ENCODE results near the gene NBEA.

The NBEA gene

DNA sequence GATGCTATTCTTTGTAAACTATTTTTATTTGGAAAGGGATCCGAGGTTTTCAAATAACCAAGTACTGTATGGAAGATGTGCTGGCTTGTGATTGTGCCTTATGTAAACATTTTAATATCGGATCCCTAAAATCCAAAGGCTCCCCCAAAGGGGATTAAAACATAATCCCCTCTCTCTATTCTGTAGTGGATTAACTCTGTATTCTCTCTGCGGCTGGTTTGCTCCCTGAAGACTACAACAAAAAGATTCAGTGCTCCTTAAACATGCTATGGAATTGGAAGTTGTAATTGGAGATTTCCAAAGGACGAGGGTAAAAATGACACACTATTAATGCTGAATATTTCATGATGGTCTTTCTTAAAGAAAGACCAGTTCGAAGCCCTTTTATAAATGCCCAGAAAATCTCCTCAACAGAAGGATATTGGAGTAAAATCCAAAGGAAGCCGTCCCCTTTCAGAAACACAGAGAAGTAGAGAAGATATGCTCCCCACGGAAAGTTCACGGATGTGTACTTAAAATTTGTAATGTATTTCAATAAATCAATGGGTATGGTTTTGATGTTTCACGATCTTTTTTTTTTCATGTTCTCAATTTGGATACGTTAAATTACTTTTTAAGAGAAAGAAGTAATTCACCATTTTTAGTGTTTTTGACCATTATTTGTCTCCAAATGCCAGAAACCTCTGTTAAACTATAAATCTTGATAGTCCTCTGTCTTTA is 527.9 kb downstream of the NBEA start:
- Histone ChIP-seq H3K9ac (no peak overlapping the region), H3K4me1 (no peaks in the 10 kb centered on the region), H3K27me3 (no peaks in the 10 kb centered on the region), H3K27ac (no peak overlapping the region), H3K9me3 (replicated peaks in 1 of 11) (peaks cover 12 to 29% (median 20%) of the 10 kb centered on the region in 11 experiments), H3K4me2 (no peak overlapping the region), H3K4me3 (no peak overlapping the region), H4K20me1 (no peaks in the 10 kb centered on the region; a peak in 1 of 22 replicates), H3K36me3 (peaks cover 0 to 5% (median 0%) of the 10 kb centered on the region in 11 experiments; a peak in 2 of 22 replicates)
- TF ChIP-seq Cebpa-rat (IDR thresholded peaks at IDR 0.05), result no peak

DNA sequence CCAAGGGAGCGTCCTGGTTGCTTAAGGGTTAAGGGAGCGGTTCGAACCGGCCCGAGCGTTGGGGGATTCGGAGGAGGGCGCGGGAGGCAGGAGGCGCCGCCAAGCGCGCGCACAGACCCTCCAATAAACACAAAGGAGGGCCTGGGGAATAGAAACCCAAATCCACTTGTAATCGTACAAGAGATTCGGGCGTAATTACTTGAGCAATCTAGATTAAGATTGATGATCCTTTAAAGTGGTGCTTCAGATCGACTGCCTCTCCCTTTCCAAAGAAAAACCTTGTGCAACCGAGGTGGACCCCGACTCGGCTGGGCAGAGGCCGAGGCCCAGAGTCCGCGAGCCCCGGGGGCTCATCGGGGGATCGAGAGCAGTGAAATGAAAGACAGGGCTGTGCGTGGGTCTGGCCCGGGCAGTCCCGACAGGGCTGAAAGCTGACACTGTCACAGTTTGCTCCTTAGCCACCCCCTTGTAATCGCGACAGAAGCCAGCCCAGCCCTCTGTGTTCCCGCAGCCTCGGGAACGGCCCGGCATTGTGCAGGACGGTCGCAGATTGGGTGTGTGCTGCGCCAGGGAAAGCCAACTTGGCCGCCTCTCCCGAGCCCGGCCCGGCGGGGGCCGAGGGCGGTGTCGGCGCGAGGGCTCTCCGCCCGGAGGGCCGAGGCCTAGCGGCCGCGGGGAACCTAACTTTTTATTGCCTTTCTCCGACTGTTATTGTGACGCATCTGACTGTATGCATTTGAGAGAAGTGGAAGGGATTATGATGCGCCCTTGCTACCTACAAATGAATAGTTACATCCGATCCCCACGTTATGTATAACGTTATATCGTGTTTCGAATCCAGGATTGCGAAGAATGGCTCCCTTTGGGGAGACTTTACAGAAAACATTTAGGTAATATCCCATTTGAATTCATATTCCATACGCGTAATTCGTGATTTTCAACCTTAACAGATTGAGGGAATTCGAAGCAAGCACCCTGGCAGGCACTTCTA is 528.9 kb downstream of the NBEA start:
- no peak overlapping the region for H3K4me3 ChIP-seq
- TF ChIP-seq Cebpa-rat (IDR thresholded peaks at IDR 0.05), result no peak

DNA sequence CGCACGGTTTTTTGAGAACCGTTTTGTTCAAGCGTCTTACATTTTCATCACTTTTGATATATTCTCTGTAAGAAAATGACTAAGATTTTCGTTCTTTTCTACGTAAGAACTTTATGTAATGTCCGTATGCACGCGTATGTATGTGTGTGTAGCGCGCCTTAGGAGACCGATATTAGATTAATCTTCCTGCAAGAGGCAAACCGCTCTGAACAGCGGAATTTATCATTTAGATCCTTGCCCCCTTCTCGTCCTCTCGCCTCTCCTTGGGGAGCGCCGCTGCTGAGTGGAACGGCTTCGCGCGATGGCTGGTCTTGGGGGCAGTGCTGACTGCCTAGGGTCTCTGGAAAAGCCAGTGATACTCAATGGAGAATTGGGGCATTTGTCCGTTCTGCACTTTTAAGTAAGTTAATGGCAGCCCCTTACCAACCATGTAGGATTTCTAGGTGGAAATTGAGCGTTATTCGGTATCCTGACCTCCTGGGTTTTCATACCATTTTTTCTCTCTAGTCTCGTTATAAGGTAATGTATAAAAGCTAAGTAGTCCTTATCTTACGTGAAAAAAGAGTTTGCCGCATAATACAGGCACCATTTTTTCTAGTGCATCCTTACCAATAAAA is 529.7 kb downstream of the NBEA start:
- H3K9me3 ChIP-seq (replicated peaks in 1 of 11), result peaks cover 12 to 31% (median 20%) of the 10 kb centered on the region in 11 experiments
- no peaks in the 10 kb centered on the region; a peak in 1 of 22 replicates for H4K20me1 ChIP-seq
- no peak overlapping the region for H3K4me3 ChIP-seq
- peaks cover 0 to 3% (median 0%) of the 10 kb centered on the region in 11 experiments; a peak in 1 of 22 replicates for H3K27me3 ChIP-seq
- TF ChIP-seq Cebpa-rat (IDR thresholded peaks at IDR 0.05), result no peak
- no peak overlapping the region for H3K9ac ChIP-seq
- no peak overlapping the region for H3K4me2 ChIP-seq
- peaks cover 0 to 5% (median 0%) of the 10 kb centered on the region in 11 experiments; a peak in 2 of 22 replicates for H3K36me3 ChIP-seq
- H3K4me1 ChIP-seq, result peaks cover 9 to 16% (median 14%) of the 10 kb centered on the region in 10 experiments
- no peak overlapping the region for H3K27ac ChIP-seq

More for the DNA sequence above, 528.9 kb downstream of the NBEA start:
- no peak overlapping the region for H3K9ac ChIP-seq
- no peaks in the 10 kb centered on the region for H3K27me3 ChIP-seq
- H3K4me2 ChIP-seq, result no peak overlapping the region
- H3K4me1 ChIP-seq, result peaks cover 5 to 8% (median 7%) of the 10 kb centered on the region in 10 experiments
- no peak overlapping the region for H3K27ac ChIP-seq
- H3K36me3 ChIP-seq, result peaks cover 0 to 5% (median 0%) of the 10 kb centered on the region in 11 experiments; a peak in 2 of 22 replicates
- H3K9me3 ChIP-seq (replicated peaks in 1 of 11), result peaks cover 12 to 31% (median 20%) of the 10 kb centered on the region in 11 experiments
- no peaks in the 10 kb centered on the region; a peak in 1 of 22 replicates for H4K20me1 ChIP-seq

DNA sequence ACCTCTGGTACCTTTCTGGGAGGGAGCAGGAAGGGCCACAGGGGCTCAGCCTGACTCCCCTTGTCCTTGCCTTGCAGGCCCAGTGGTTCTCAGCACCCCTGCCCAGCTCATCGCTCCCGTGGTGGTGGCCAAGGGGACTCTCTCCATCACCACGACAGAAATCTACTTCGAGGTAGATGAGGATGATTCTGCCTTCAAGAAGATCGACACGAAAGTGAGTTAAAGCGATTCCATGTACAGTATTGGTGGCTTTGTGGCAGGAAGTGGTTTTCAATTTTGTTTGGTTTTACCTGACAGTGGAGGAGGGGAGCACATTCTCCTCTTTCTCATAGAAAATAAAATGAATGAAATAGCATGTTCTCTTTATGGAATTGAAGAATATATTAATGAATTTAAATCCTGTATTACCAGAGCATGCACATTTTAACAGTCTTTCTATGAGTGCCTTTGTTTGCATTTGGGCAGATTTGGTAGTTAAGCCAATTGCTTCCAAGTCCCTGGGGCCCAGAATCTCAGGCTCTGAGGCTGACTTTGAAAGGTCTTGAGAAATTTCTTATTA is 530.3 kb downstream of the NBEA start:
- Histone ChIP-seq H3K36me3 (peaks cover 0 to 5% (median 0%) of the 10 kb centered on the region in 11 experiments; a peak in 2 of 22 replicates), H3K9me3 (replicated peaks in 1 of 11) (peaks cover 12 to 31% (median 20%) of the 10 kb centered on the region in 11 experiments), H3K27ac (no peak overlapping the region), H3K9ac (no peak overlapping the region), H3K4me2 (no peak overlapping the region), H4K20me1 (no peaks in the 10 kb centered on the region; a peak in 1 of 22 replicates), H3K4me1 (peaks cover 9 to 21% (median 17%) of the 10 kb centered on the region in 10 experiments), H3K4me3 (no peak overlapping the region), H3K27me3 (peaks cover 0 to 9% (median 0%) of the 10 kb centered on the region in 11 experiments; a peak in 5 of 22 replicates)
- no peak for TF ChIP-seq Cebpa-rat (IDR thresholded peaks at IDR 0.05)

DNA sequence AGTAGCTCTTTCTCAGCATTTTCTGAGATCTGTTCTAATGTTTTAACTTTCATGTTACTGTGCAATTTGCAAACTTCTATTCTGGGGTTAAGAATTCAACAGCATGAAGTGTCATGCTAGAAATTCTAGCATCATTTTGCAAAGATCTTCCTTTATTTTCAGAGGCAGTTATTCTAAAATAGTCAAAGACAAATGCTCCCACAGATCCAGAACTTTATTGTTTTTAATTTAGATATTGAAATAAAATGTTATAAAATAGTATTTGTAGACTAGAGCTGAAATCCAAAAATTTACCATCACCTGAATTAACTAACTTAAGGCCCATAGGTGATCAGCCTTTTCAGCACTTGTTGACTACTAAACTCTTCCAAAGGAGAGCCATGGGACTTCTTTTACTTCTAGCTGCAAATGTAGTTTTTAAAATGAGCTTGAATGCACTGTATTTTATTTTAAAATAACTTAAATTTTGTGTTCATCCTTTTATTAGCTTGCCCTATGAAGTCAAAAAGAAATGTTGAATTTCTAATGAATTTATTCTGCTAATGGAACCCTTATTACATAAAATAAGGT is 531.2 kb downstream of the NBEA start:
- no peak for TF ChIP-seq Cebpa-rat (IDR thresholded peaks at IDR 0.05)
- Histone ChIP-seq H3K9ac (no peak overlapping the region), H3K4me1 (peaks cover 9 to 30% (median 21%) of the 10 kb centered on the region in 10 experiments), H3K27me3 (peaks cover 0 to 16% (median 7%) of the 10 kb centered on the region in 11 experiments; a peak in 11 of 22 replicates), H3K4me2 (no peak overlapping the region), H4K20me1 (no peaks in the 10 kb centered on the region; a peak in 1 of 22 replicates), H3K27ac (no peak overlapping the region), H3K4me3 (no peak overlapping the region), H3K9me3 (replicated peaks in 1 of 11) (peaks cover 12 to 31% (median 20%) of the 10 kb centered on the region in 11 experiments), H3K36me3 (peaks cover 0 to 5% (median 0%) of the 10 kb centered on the region in 11 experiments; a peak in 2 of 22 replicates)

DNA sequence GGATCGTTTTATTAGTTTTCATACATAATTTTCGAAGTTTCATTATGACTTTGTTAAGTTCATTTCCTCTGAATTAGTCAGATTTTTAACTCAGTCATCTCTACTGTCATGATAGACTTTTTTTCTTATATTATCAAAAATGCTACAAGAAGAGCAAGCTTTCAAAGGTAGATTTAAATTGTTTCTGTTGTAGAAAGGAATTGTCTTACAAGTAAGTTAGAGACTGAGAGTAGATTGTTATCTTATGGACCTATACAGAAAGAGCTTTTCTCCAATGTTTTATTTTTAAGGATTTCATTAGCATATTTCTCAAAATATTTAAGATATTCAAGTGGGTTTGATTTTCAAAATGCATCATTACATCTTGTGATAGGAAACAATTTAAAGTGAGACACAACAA is 531.7 kb downstream of the NBEA start:
- peaks cover 0 to 21% (median 11%) of the 10 kb centered on the region in 11 experiments; a peak in 12 of 22 replicates for H3K27me3 ChIP-seq
- H3K27ac ChIP-seq, result no peak overlapping the region
- no peak overlapping the region for H3K9ac ChIP-seq
- no peak for TF ChIP-seq Cebpa-rat (IDR thresholded peaks at IDR 0.05)
- H4K20me1 ChIP-seq, result no peaks in the 10 kb centered on the region; a peak in 1 of 22 replicates
- H3K36me3 ChIP-seq, result peaks cover 0 to 5% (median 0%) of the 10 kb centered on the region in 11 experiments; a peak in 2 of 22 replicates
- H3K4me1 ChIP-seq, result peaks cover 9 to 35% (median 25%) of the 10 kb centered on the region in 10 experiments
- no peak overlapping the region for H3K4me2 ChIP-seq
- H3K4me3 ChIP-seq, result no peak overlapping the region
- peaks cover 12 to 36% (median 21%) of the 10 kb centered on the region in 11 experiments for H3K9me3 ChIP-seq (replicated peaks in 1 of 11)

DNA sequence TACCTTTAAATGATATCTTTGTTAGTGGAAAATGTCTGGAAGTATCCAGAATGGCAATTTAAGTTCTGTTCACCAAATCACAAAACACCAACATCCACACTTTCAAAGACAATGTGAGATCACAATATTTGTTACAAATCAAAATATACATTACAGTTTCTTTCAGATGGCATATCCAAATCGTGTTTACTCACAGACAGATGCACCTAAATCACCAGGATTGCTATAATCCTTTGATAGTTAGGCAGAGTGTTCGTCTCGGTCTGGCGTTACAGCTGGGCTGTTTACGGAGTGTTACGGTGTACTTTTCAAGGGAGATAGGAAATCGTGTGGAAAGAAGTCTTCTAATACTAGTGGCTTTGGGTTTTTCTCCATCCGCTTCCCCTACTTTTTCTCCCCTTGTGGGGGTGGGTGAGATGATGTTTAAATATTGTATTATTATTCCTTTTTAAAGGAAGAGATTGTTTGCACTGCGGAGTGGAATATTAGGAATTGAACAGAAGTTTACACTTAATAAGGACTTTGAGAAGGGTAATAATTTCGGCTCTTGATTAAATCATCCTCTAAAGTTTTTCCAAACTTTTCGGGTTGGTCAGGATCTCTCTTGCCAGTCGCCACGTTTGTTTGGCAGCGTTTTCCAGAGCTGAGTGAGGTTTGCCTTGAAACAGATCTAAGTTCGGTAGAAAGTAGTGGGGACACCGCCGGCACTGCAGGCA is 532.6 kb downstream of the NBEA start:
- Histone ChIP-seq H3K36me3 (peaks cover 0 to 5% (median 0%) of the 10 kb centered on the region in 11 experiments; a peak in 2 of 22 replicates), H3K4me3 (no peak overlapping the region), H4K20me1 (no peaks in the 10 kb centered on the region; a peak in 1 of 22 replicates), H3K9me3 (replicated peaks in 1 of 11) (peaks cover 12 to 38% (median 21%) of the 10 kb centered on the region in 11 experiments), H3K9ac (no peak overlapping the region), H3K27ac (no peak overlapping the region), H3K4me2 (no peak overlapping the region), H3K27me3 (peaks cover 0 to 23% (median 11%) of the 10 kb centered on the region in 11 experiments; a peak in 12 of 22 replicates), H3K4me1 (peaks cover 9 to 35% (median 25%) of the 10 kb centered on the region in 10 experiments)
- TF ChIP-seq Cebpa-rat (IDR thresholded peaks at IDR 0.05), result no peak
